ENCODE measurements around the gene TRIM17.

- TF ChIP-seq CTCF (IDR thresholded peaks at IDR 0.05) (no peak), EZH2 (IDR thresholded peaks at IDR 0.05) (no peak)
Observed at GRCh38 chr1:228440761-228441500, 24.3 kb upstream of the TRIM17 start.
